GM12801 (cell line): ENCODE measurements around the gene MCTP2.

Experiments
- TF ChIP-seq, protein P1 (sequence below): IDR thresholded peaks from one replicate; pipeline ENCODE4 v1.5.1; 2011; ENCODE audit warnings: control low read depth; ENCODE audit not compliant: insufficient read length; ENCODE audit errors: extremely low read depth

The MCTP2 gene

DNA sequence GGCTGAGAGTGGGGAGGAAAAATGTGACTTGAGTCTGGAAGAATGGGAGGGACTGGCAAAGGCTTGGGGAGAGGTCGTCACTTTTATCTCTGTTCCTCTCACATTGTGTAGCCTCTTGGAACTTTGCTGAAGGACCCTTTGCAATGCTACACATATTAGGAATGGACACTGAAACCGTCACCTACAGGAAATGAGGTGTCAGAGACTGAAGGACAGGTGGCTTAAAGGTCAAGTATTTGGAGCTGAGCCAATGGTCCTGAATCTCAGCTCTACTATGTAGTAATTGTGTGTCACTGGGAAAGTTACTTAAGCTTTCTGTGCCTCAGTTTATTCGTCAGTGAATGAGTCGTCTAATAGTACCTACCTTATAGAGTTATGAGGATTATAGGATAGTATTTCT lies 14.7 kb downstream of the MCTP2 start:
- TF ChIP-seq, protein P1, sequence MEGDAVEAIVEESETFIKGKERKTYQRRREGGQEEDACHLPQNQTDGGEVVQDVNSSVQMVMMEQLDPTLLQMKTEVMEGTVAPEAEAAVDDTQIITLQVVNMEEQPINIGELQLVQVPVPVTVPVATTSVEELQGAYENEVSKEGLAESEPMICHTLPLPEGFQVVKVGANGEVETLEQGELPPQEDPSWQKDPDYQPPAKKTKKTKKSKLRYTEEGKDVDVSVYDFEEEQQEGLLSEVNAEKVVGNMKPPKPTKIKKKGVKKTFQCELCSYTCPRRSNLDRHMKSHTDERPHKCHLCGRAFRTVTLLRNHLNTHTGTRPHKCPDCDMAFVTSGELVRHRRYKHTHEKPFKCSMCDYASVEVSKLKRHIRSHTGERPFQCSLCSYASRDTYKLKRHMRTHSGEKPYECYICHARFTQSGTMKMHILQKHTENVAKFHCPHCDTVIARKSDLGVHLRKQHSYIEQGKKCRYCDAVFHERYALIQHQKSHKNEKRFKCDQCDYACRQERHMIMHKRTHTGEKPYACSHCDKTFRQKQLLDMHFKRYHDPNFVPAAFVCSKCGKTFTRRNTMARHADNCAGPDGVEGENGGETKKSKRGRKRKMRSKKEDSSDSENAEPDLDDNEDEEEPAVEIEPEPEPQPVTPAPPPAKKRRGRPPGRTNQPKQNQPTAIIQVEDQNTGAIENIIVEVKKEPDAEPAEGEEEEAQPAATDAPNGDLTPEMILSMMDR: no peak

DNA sequence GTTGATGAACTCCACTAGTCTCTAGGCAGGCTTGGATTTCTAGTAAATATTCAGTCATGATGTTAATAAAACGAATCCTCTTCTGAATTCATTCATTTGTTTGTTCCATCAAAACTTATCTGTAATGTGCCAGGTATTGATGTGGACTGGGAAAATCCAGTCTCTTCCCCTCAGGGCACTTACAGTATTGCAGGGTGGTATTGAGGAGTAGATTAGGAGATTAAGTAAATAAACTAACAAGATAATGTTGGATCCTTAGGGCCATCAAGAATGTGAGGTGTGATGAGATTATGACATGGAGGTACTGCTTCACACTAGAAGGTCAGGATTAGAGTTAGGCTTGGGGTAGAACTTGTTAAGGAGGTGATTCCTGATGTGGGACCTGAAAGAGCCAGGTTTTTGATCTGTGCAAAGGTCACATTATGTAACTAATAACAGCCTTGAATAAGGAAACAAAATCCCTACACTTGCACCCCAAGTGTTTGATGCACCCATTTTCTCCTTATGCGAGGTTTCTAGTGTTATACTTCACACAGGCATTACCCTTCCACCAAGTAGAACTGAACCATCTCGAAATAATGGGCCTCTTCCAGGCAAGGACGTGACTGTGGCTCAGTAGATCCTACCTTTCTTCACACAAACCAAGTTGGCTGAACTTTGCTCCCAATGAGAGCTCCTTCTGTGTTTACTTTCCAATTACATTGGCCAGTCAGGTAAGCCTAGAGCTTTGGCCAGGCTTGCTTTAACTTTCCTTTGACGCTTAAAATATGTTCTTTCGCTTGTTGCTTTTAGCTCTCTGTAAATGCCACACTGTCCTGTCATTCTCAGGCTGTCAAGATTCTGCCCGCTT lies 16.7 kb downstream of the MCTP2 start:
- TF ChIP-seq, protein P1: no peak

DNA sequence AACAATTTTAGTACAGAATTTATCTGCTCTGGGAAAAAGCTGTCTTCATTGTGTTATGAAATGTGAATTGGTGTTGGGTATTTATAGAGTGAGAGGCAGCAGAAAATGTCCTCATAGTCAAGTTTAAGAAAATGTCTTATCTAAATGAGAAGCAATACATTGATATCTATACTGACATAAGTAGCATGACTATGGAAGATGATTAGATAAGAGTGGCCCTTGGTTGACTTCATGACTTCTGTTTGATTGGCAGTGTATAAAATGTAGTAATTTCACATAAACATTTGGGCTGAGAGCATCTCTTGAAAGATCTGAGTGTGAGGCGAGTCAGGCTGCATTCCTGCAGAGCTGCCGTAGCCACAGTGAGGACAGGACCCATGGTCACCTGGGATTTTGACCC lies 19.4 kb downstream of the MCTP2 start:
- TF ChIP-seq, protein P1: no peak

DNA sequence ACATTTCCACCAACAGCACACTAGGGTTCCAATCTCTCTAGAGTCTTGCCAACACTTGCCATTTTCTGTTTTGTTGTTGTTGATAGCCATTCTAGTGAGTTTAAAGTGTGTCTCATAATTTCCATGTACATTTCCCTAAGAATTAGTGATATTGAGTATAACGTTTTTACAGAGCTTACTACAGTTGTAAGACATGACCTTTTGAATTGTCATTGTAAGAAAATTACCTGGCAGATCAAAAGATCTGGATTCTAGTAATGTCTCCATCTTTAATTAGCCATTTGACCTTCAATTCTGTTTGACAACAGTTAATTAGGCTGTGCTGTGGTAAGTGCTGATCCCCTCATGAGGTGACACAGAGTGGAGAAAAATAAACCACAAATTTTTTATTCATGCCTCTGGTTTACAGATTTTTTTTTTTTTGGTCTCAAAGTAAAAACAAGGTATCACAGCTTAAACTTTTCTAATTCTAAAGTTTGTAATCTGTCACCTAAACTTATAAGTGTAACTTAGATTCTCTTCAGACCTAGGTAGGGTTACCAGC lies 20.9 kb downstream of the MCTP2 start:
- TF ChIP-seq, protein P1: no peak

DNA sequence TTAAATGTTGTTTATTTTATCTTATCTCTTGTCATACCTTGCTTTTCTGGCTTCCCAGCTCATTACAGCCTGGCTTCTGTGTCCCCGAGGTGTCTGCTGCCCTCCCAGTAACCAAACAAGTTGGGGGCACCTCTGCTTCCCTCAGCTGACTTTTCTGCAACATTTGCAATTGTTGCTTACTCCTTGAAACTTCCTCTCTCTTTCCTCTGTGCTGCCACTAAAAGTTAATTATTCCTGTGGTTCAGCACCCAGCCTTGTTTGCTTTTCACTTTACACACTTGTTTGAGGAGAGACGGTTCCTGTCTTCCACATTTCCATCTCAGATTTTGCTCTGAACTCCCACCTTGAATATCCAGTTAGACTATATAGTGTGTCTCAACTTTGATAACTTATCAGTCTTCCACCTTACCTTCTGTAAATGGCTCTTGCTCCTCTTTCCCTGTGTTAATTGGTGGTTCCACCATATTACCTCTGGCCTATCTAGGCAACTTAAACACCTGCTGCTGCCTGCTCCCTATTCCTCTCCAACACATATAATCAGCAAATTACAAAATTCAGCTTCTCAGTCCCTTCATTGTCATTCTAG lies 21.6 kb downstream of the MCTP2 start:
- TF ChIP-seq, protein P1: no peak

DNA sequence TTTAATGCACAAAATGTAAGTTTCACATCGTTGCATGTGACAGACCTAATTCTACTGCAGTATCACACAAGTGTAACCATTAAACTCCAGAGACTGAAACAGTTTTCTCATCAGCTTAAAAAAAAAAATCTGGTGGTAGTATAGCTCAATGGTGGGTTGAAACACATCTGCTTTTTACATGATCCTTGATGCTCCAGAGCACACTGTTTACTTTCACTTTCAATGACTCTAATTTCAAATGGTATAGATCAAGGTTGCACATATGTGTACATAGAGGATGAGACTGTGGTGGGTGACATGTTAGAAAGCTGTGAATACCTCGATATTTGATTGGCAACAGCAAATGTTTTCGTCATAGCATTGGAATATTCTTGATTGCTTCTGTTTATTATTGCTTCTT lies 22.4 kb downstream of the MCTP2 start:
- TF ChIP-seq, protein P1: no peak

DNA sequence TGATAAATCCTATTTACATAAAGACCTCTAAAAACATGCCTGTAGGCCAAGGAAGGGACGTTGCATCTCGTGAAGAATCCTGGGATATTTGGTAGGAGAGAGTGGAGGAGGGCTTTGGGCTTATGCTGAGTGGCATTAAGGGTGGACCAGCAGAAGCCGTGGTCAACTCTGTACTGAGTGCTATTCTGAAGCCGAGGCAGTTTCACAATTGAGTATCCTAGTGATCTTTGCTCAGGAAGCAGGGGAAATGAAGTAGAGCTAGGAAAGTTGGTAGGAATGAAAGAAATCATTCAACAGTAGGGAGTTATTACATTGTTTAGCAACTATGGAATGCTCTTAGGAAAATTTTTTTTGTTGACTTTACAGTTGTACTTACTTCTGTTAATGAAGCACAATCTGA lies 24.2 kb downstream of the MCTP2 start:
- TF ChIP-seq, protein P1: no peak
